ENCODE measurements around the gene MMP20. TPM values are rescaled to one million over a fixed set of nuclear protein-coding genes. Genes with fewer than 3 reads are reported as not detected.

The MMP20 gene
- total and polyA plus RNA-seq, 2 of the 13 experiments (the other 11 are each of a cell fraction or from before 2014, with no cell fraction given) = 0.05 TPM; not detected in 1

DNA sequence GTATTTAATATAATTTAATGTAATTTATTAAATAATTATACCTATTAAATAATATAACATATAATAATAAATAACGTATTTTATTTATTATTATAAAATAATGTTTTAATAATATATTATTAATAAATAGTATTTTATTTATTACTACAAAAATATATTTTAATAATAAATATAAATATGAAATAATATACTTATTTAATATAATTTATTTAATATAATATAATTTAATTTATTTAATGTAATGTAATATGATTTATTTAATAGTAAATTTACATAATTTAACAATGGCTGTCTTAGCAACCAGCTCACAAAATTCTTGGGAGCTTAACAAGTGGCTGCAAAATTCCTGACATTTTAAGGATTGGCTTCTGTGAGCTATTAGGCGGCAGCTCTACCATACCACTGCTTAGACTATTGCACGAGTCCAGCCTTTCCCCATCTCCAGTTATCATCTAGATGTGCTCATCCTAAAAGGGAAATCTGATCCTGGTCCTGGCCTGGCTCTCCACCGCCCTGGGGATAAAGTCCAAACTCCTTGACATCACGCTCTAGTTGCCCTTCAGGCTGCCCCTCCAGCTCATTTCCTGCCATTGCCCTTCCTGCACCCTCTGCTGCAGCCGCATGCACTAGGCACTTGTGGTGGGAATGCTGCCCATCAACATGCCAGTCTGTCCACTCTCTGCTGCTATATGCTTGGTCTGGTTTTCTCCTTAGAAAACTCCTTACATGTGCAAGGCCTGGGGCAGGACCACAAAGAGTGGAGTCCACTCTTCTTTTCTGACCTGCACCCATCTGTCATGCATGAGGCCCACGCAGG is 9.8 kb downstream of the MMP20 start (continued):
- TF ChIP-seq, protein P1, sequence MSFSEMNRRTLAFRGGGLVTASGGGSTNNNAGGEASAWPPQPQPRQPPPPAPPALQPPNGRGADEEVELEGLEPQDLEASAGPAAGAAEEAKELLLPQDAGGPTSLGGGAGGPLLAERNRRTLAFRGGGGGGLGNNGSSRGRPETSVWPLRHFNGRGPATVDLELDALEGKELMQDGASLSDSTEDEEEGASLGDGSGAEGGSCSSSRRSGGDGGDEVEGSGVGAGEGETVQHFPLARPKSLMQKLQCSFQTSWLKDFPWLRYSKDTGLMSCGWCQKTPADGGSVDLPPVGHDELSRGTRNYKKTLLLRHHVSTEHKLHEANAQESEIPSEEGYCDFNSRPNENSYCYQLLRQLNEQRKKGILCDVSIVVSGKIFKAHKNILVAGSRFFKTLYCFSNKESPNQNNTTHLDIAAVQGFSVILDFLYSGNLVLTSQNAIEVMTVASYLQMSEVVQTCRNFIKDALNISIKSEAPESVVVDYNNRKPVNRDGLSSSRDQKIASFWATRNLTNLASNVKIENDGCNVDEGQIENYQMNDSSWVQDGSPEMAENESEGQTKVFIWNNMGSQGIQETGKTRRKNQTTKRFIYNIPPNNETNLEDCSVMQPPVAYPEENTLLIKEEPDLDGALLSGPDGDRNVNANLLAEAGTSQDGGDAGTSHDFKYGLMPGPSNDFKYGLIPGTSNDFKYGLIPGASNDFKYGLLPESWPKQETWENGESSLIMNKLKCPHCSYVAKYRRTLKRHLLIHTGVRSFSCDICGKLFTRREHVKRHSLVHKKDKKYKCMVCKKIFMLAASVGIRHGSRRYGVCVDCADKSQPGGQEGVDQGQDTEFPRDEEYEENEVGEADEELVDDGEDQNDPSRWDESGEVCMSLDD (CRISPR knock-in tag; IDR thresholded peaks at IDR 0.05; ENCODE audit: borderline replicate concordance) = no peak
- TF ChIP-seq FOXM1 (CRISPR knock-in tag; IDR thresholded peaks at IDR 0.05) = no peak
- TF ChIP-seq IKZF1 (IDR thresholded peaks at IDR 0.05) = no peak
- TF ChIP-seq, protein P2, sequence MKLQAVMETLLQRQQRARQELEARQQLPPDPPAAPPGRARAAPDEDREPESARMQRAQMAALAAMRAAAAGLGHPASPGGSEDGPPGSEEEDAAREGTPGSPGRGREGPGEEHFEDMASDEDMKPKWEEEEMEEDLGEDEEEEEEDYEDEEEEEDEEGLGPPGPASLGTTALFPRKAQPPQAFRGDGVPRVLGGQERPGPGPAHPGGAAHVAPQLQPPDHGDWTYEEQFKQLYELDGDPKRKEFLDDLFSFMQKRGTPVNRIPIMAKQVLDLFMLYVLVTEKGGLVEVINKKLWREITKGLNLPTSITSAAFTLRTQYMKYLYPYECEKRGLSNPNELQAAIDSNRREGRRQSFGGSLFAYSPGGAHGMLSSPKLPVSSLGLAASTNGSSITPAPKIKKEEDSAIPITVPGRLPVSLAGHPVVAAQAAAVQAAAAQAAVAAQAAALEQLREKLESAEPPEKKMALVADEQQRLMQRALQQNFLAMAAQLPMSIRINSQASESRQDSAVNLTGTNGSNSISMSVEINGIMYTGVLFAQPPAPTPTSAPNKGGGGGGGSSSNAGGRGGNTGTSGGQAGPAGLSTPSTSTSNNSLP (IDR thresholded peaks at IDR 0.05; ENCODE audit: low read depth, low read length) = 0 out of 2 replicates have a peak, but pooled peaks have one; percentile 19
- TF ChIP-seq HOXA9 (CRISPR knock-in tag; IDR thresholded peaks at IDR 0.05; ENCODE audit: borderline replicate concordance) = no peak
- TF ChIP-seq ZNF382 (CRISPR knock-in tag; IDR thresholded peaks at IDR 0.05; ENCODE audit: borderline replicate concordance) = no peak
- TF ChIP-seq GLI4 (CRISPR knock-in tag; IDR thresholded peaks at IDR 0.05; ENCODE audit: borderline replicate concordance) = no peak
- TF ChIP-seq, protein P3, sequence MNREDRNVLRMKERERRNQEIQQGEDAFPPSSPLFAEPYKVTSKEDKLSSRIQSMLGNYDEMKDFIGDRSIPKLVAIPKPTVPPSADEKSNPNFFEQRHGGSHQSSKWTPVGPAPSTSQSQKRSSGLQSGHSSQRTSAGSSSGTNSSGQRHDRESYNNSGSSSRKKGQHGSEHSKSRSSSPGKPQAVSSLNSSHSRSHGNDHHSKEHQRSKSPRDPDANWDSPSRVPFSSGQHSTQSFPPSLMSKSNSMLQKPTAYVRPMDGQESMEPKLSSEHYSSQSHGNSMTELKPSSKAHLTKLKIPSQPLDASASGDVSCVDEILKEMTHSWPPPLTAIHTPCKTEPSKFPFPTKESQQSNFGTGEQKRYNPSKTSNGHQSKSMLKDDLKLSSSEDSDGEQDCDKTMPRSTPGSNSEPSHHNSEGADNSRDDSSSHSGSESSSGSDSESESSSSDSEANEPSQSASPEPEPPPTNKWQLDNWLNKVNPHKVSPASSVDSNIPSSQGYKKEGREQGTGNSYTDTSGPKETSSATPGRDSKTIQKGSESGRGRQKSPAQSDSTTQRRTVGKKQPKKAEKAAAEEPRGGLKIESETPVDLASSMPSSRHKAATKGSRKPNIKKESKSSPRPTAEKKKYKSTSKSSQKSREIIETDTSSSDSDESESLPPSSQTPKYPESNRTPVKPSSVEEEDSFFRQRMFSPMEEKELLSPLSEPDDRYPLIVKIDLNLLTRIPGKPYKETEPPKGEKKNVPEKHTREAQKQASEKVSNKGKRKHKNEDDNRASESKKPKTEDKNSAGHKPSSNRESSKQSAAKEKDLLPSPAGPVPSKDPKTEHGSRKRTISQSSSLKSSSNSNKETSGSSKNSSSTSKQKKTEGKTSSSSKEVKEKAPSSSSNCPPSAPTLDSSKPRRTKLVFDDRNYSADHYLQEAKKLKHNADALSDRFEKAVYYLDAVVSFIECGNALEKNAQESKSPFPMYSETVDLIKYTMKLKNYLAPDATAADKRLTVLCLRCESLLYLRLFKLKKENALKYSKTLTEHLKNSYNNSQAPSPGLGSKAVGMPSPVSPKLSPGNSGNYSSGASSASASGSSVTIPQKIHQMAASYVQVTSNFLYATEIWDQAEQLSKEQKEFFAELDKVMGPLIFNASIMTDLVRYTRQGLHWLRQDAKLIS (CRISPR knock-in tag; IDR thresholded peaks at IDR 0.05) = no peak
- TF ChIP-seq ZNF3 (CRISPR knock-in tag; IDR thresholded peaks at IDR 0.05) = no peak
- no peak for TF ChIP-seq ZNF747 (CRISPR knock-in tag; IDR thresholded peaks at IDR 0.05; ENCODE audit: borderline replicate concordance)
- no peak for TF ChIP-seq ARNTL (CRISPR knock-in tag; IDR thresholded peaks at IDR 0.05)
- TF ChIP-seq MEF2D (CRISPR knock-in tag; IDR thresholded peaks at IDR 0.05) = no peak
- TF ChIP-seq MIER3 (CRISPR knock-in tag; IDR thresholded peaks at IDR 0.05; ENCODE audit: borderline replicate concordance) = no peak
- TF ChIP-seq, protein P4, sequence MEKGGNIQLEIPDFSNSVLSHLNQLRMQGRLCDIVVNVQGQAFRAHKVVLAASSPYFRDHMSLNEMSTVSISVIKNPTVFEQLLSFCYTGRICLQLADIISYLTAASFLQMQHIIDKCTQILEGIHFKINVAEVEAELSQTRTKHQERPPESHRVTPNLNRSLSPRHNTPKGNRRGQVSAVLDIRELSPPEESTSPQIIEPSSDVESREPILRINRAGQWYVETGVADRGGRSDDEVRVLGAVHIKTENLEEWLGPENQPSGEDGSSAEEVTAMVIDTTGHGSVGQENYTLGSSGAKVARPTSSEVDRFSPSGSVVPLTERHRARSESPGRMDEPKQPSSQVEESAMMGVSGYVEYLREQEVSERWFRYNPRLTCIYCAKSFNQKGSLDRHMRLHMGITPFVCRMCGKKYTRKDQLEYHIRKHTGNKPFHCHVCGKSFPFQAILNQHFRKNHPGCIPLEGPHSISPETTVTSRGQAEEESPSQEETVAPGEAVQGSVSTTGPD (CRISPR knock-in tag; IDR thresholded peaks at IDR 0.05) = no peak
- TF ChIP-seq ZNF567 (CRISPR knock-in tag; IDR thresholded peaks at IDR 0.05; ENCODE audit: borderline replicate concordance) = 0 out of 2 replicates have a peak, but pooled peaks have one; percentile 39
- TF ChIP-seq, protein P5, sequence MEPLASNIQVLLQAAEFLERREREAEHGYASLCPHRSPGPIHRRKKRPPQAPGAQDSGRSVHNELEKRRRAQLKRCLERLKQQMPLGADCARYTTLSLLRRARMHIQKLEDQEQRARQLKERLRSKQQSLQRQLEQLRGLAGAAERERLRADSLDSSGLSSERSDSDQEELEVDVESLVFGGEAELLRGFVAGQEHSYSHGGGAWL (CRISPR knock-in tag; IDR thresholded peaks at IDR 0.05) = no peak

Measured in HepG2 (cell line).